BE2C (cell line): ENCODE data around the gene UTRN.

ENCODE experiments used
- DNase-seq: peaks from one replicate; pipeline ENCODE4 v3.0.0-alpha.2; 2020
- H3K27me3 ChIP-seq: fragments of 250-450 bp; sonication (Bioruptor Pico); 2 replicates; pipeline ENCODE4 v1.5.1; 2020; ENCODE audit warnings: mild to moderate bottlenecking
- H3K36me3 ChIP-seq: fragments of 250-450 bp; sonication (Bioruptor Pico); 2 replicates; pipeline ENCODE4 v1.5.1; 2020; ENCODE audit warnings: mild to moderate bottlenecking
- H3K4me1 ChIP-seq: fragments of 250-450 bp; sonication (Bioruptor Pico); 2 replicates; pipeline ENCODE4 v1.5.1; 2020
- H3K4me3 ChIP-seq: 2 replicates; pipeline ENCODE4 v1.5.1; 2011; ENCODE audit warnings: low read depth, low read length
- H3K9me3 ChIP-seq: fragments of 250-450 bp; sonication (Bioruptor Pico); 2 replicates; pipeline ENCODE4 v1.5.1; 2020
- TF ChIP-seq, protein P1 (sequence below): IDR thresholded peaks from 2 replicates; pipeline ENCODE4 v1.5.1; 2012; ENCODE audit warnings: mild to moderate bottlenecking, low read depth, low read length

UTRN gene

DNA sequence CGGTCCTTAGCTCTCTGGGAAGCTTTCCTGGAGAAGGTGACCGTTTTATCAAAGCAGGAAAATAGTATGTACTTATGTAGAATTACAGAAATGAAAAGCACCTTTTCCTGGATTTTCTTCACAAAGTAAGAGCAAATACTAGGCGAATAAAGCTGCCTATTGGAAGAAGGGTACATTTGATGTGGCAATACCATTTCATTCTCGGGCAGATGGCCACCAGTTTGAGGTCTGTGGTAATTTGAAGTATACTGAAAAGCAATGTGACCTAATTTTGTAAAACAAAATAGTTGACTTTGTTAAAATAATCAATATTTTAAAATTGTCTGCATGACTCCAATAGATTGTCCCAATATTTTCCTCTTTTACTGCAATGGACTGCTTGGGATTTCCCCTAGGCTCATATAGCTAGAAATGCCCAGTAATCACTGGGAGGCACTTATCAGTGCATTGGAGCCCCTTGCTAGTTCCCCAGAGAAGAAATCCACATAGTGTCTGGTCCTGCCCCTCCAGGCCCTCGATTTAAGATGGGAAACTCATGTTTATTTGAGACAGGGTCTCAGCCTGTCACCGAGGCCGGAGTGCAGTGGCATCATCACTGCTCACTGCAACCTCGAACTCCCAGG, 7.4 kb upstream of the UTRN start:
- no peaks in the 10 kb centered on the region for H3K4me1 ChIP-seq
- no peak for DNase-seq
- no peaks in the 10 kb centered on the region for H3K9me3 ChIP-seq
- H3K27me3 ChIP-seq: peaks cover 5% of the 10 kb centered on the region
- no peak overlapping the region for H3K4me3 ChIP-seq
- TF ChIP-seq, protein P1, sequence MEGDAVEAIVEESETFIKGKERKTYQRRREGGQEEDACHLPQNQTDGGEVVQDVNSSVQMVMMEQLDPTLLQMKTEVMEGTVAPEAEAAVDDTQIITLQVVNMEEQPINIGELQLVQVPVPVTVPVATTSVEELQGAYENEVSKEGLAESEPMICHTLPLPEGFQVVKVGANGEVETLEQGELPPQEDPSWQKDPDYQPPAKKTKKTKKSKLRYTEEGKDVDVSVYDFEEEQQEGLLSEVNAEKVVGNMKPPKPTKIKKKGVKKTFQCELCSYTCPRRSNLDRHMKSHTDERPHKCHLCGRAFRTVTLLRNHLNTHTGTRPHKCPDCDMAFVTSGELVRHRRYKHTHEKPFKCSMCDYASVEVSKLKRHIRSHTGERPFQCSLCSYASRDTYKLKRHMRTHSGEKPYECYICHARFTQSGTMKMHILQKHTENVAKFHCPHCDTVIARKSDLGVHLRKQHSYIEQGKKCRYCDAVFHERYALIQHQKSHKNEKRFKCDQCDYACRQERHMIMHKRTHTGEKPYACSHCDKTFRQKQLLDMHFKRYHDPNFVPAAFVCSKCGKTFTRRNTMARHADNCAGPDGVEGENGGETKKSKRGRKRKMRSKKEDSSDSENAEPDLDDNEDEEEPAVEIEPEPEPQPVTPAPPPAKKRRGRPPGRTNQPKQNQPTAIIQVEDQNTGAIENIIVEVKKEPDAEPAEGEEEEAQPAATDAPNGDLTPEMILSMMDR: no peak
- no peaks in the 10 kb centered on the region for H3K36me3 ChIP-seq

GRCh38 chr6:144278659-144279314, 6.3 kb upstream of the UTRN start:
- H3K4me1 ChIP-seq: no peaks in the 10 kb centered on the region
- peaks cover 14% of the 10 kb centered on the region for H3K27me3 ChIP-seq
- DNase-seq: no peak
- H3K4me3 ChIP-seq: no peak overlapping the region
- H3K36me3 ChIP-seq: no peaks in the 10 kb centered on the region
- no peaks in the 10 kb centered on the region for H3K9me3 ChIP-seq
- TF ChIP-seq, protein P1: no peak

DNA sequence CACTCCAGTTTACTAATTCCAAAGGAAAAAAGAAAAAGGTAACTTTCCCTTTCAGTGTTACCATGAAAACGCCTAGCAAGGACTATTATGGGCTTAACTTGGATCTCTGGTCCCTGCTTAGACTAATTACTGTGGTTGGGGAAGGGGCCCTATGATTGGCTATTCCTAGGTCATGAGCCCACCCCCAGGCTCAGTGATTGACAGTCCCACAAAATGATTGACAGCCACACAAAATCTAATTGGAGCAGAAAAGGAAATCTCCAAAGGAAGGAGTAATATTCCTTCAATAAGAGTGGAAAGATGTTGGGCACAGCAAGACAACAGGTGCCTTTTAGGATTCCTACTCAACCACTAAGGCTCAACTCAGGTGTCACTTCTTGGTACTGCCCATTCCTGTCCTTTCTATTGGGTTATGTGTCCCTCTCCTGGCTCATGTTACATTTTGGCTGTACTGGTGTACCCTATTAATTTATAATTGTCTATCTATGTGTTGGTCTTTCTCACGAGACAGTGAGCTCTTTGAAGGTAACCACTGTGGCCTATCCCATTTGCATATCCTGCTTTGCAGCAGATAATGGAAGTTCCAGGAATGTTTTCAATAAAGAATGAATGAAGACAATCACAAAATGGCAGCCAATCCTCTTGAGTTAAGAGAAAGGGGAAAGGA, 5.5 kb upstream of the UTRN start:
- TF ChIP-seq, protein P1: no peak
- Histone ChIP-seq H3K27me3 (peaks cover 22% of the 10 kb centered on the region), H3K36me3 (no peaks in the 10 kb centered on the region), H3K9me3 (no peaks in the 10 kb centered on the region), H3K4me3 (no peak overlapping the region), H3K4me1 (no peaks in the 10 kb centered on the region)
- no peak for DNase-seq

DNA sequence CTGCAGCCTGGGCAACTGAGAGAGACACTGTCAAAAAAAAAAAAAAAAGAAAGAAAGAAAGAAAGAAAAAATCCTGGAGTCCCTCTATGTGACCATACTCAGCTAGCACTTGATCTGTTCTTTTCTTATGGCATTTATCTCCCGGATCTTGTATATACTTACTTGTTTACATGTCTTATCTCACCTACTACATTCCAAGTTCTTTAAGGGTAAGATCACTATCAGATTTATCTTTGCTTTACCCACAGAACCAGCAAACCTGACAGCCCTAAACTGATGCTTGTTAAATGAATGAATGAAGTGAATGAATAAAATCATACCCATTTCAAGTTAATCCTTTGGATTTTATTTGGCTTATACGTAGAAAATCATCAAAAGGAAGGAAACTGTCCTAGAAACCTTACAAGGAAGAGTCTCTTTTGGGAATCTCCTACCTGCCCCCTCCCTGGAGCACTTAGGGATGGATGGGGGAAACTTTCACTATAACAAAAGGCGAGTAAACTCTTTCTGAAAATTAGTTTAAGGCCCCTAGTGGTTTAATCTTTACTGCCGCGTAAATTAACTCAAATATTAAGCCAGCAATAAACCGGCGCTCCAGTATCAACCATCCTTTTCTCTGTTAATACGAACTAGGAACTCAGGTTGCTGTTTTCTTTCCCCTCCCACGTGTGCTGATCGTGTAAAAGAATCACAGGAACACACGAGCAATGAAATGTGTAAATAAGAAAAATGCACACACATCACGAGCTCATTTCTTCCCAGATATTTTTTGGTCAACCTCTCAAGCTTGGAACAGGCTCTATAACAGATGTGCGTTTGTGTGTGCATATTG, 1.3 kb upstream of the UTRN start:
- TF ChIP-seq, protein P1: no peak
- Histone ChIP-seq H3K4me1 (no peaks in the 10 kb centered on the region), H3K9me3 (no peaks in the 10 kb centered on the region), H3K36me3 (no peaks in the 10 kb centered on the region), H3K4me3 (no peak overlapping the region), H3K27me3 (peaks cover 62% of the 10 kb centered on the region)
- DNase-seq: no peak

GRCh38 chr6:144284478-144284782, 705 bp upstream of the UTRN start:
- TF ChIP-seq, protein P1: no peak
- no peak for DNase-seq

More at GRCh38 chr6:144284478-144284782, 705 bp upstream of the UTRN start:
- Histone ChIP-seq H3K4me1 (no peaks in the 10 kb centered on the region), H3K4me3 (no peak overlapping the region), H3K9me3 (no peaks in the 10 kb centered on the region), H3K27me3 (peaks cover 64% of the 10 kb centered on the region), H3K36me3 (no peaks in the 10 kb centered on the region)
